Esophagus mucosa (tissue), 1 donor: ENCODE data around the gene SIL1. TPM values are rescaled to one million over a fixed set of nuclear protein-coding genes. Genes with fewer than 3 reads are reported as not detected.
A peak's percentile ranks its signal among the peaks of the same experiment; 100 is the strongest.

Source experiments
- ATAC-seq: fragments of 200-7000 bp; cut with Tn5 transposase; one replicate; pipeline ENCODE4 v1.9.1; 2020
- total RNA-seq: library from RNA; stranded (reverse); gene quantifications from one replicate; pipeline ENCODE4 v1.2.4, GENCODE V29; 2023
- donor health status: DM: yes; HTN: yes; CAD: no.

Gene SIL1
- total RNA-seq, 1 donor from 2014 or later: 29.3 TPM

GRCh38 chr5:138954257-138955012 is 243.7 kb downstream of the SIL1 start:
- no peak for ATAC-seq

GRCh38 chr5:138953387-138954256 is 244.5 kb downstream of the SIL1 start:
- peak; percentile 86 for ATAC-seq

GRCh38 chr5:138952962-138953361 is 245.2 kb downstream of the SIL1 start:
- ATAC-seq: no peak

- ATAC-seq: no peak
Observed at GRCh38 chr5:138951986-138952735, 246.0 kb downstream of the SIL1 start.

GRCh38 chr5:138951091-138951985 is 246.8 kb downstream of the SIL1 start:
- no peak for ATAC-seq

GRCh38 chr5:138950421-138951031 is 247.6 kb downstream of the SIL1 start:
- ATAC-seq: no peak

- no peak for ATAC-seq
Observed at GRCh38 chr5:138949988-138950387, 248.2 kb downstream of the SIL1 start.

GRCh38 chr5:138949223-138949574 is 249.0 kb downstream of the SIL1 start:
- ATAC-seq: no peak

GRCh38 chr5:138948471-138949222 is 249.5 kb downstream of the SIL1 start:
- ATAC-seq: no peak

- ATAC-seq: no peak
Observed at GRCh38 chr5:138947780-138948179, 250.4 kb downstream of the SIL1 start.

GRCh38 chr5:138946831-138947560 is 251.2 kb downstream of the SIL1 start:
- ATAC-seq: no peak

- ATAC-seq: no peak
Observed at GRCh38 chr5:138946241-138946623, 251.9 kb downstream of the SIL1 start.

- no peak for ATAC-seq
Observed at GRCh38 chr5:138945421-138946240, 252.5 kb downstream of the SIL1 start.

GRCh38 chr5:138944527-138945322 is 253.4 kb downstream of the SIL1 start:
- ATAC-seq: peak; percentile 21

- ATAC-seq: no peak
Observed at GRCh38 chr5:138943599-138944173, 254.5 kb downstream of the SIL1 start.

GRCh38 chr5:138942861-138943260 is 255.3 kb downstream of the SIL1 start:
- ATAC-seq: no peak

- ATAC-seq: no peak
Observed at GRCh38 chr5:138942066-138942465, 256.1 kb downstream of the SIL1 start.

GRCh38 chr5:138938526-138938925 is 259.6 kb downstream of the SIL1 start:
- ATAC-seq: no peak
